HEK293 (cell line): ENCODE results near the gene CLEC19A.

Experiments used
- BCL11A ChIP-seq: fragments of 450-650 bp; formaldehyde crosslinking; IDR thresholded peaks from 2 replicates; pipeline ENCODE4 v1.5.1; 2016; ENCODE audit warnings: low read depth, missing biosample characterization, missing genetic modification characterization
- CTCF ChIP-seq: fragments of 450-650 bp; formaldehyde crosslinking; IDR thresholded peaks from 2 replicates; pipeline ENCODE4 v1.5.1; 2016; ENCODE audit warnings: missing biosample characterization, missing genetic modification characterization
- REST ChIP-seq: fragments of 450-650 bp; formaldehyde crosslinking; IDR thresholded peaks from 2 replicates; pipeline ENCODE4 v1.5.1; 2016; ENCODE audit warnings: missing biosample characterization, missing genetic modification characterization
- ZNF184 ChIP-seq: fragments of 450-650 bp; IDR thresholded peaks from 2 replicates; pipeline ENCODE4 v1.5.1; 2018; ENCODE audit warnings: missing biosample characterization, mild to moderate bottlenecking, missing genetic modification characterization
- ZNF629 ChIP-seq: fragments of 450-650 bp; formaldehyde crosslinking; IDR thresholded peaks from 2 replicates; pipeline ENCODE4 v1.5.1; 2017; ENCODE audit warnings: missing biosample characterization, missing genetic modification characterization

GRCh38 chr16:19286827-19287226, 1.3 kb downstream of the CLEC19A start:
- no peak for TF ChIP-seq BCL11A (tag by site-specific recombination)
- no peak for TF ChIP-seq CTCF (tag by site-specific recombination)
- no peak for TF ChIP-seq REST
- no peak for TF ChIP-seq ZNF184 (tag by site-specific recombination)
- TF ChIP-seq ZNF629 (tag by site-specific recombination) = no peak
